IMR-90 (cell line): Measurements from ENCODE around the gene TNFRSF4. TPM values are rescaled to one million over a fixed set of nuclear protein-coding genes. Genes with fewer than 3 reads are reported as not detected.

ENCODE experiments used
- ATAC-seq: fragments of 200-7000 bp; cut with Tn5 transposase; 2 replicates; pipeline ENCODE4 v1.9.1; 2020; ENCODE audit warnings: low read depth, mild to moderate bottlenecking, moderate library complexity
- BruUV-seq: library from RNA; stranded (reverse); fragments of 400-500 nt; replicated peaks from 2 replicates; lab custom pipeline; 2021; lab: Mats Ljungman, UMichigan
- CTCF ChIA-PET: fragments of 300-600 bp; formaldehyde crosslinking; extraction: SDS; loops from one replicate; lab custom pipeline; 2021; ENCODE audit warnings: antibody characterized with exemption; lab: Yijun Ruan, JAX
- POLR2A ChIA-PET: fragments of 300-600 bp; sonication (Branson Sonifier 250); formaldehyde crosslinking; loops from one replicate; lab custom pipeline; 2022; ENCODE audit warnings: antibody characterized with exemption; ENCODE audit not compliant: unreplicated experiment; lab: Charles Lee
- DNase-seq: peaks from one replicate; pipeline ENCODE4 v3.0.0; 2013
- H2AFZ ChIP-seq: replicated peaks from 2 replicates; pipeline ENCODE3; 2013; ENCODE audit warnings: low read length, mild to moderate bottlenecking; ENCODE audit not compliant: poor library complexity
- H2AK5ac ChIP-seq: 2 replicates; pipeline ENCODE4 v1.6.1; 2013; ENCODE audit warnings: low read depth, low read length, inconsistent platforms
- H2AK9ac ChIP-seq: replicated peaks from 2 replicates; pipeline ENCODE3; 2013; ENCODE audit warnings: mild to moderate bottlenecking, low read depth, low read length, moderate library complexity; ENCODE audit not compliant: poor library complexity
- H2BK120ac ChIP-seq: 2 replicates; pipeline ENCODE4 v1.6.1; 2013; ENCODE audit warnings: low read depth, low read length, inconsistent platforms
- H2BK15ac ChIP-seq: 3 replicates; pipeline ENCODE4 v1.6.1; 2013; ENCODE audit warnings: low read depth, low read length, inconsistent platforms
- H2BK20ac ChIP-seq: 2 replicates; pipeline ENCODE4 v1.6.1; 2013; ENCODE audit warnings: low read depth, mild to moderate bottlenecking, inconsistent platforms, low read length, moderate library complexity
- H2BK5ac ChIP-seq: 2 replicates; pipeline ENCODE4 v1.6.1; 2013; ENCODE audit warnings: mild to moderate bottlenecking, low read depth, low read length, inconsistent platforms; ENCODE audit not compliant: poor library complexity, severe bottlenecking
- H3K14ac ChIP-seq: replicated peaks from 2 replicates; pipeline ENCODE4 v1.6.1; 2013; ENCODE audit warnings: low read depth, low read length, inconsistent platforms
- H3K18ac ChIP-seq: 2 replicates; pipeline ENCODE4 v1.6.1; 2013; ENCODE audit warnings: low read depth, low read length, control low read depth
- H3K23ac ChIP-seq: 2 replicates; pipeline ENCODE4 v1.6.1; 2013; ENCODE audit warnings: low read depth, low read length, inconsistent platforms
- H3K27ac ChIP-seq: 2 replicates; pipeline ENCODE4 v1.5.1; 2013; ENCODE audit warnings: mild to moderate bottlenecking, control low read depth, low read length; ENCODE audit not compliant: insufficient read depth
- H3K27me3 ChIP-seq: 2 replicates; pipeline ENCODE4 v1.6.1; 2013; ENCODE audit warnings: low read length; ENCODE audit not compliant: control insufficient read depth, insufficient read depth
- H3K36me3 ChIP-seq: 2 replicates; pipeline ENCODE4 v1.6.1; 2013; ENCODE audit warnings: low read length, mixed read lengths; ENCODE audit not compliant: control insufficient read depth, insufficient read depth
- H3K4ac ChIP-seq: 2 replicates; pipeline ENCODE4 v1.6.1; 2013; ENCODE audit warnings: low read depth, low read length, inconsistent platforms
- H3K4me1 ChIP-seq: 2 replicates; pipeline ENCODE4 v1.6.1; 2013; ENCODE audit warnings: low read length, mixed read lengths; ENCODE audit not compliant: control insufficient read depth, insufficient read depth
- H3K4me2 ChIP-seq: 2 replicates; pipeline ENCODE4 v1.6.1; 2013; ENCODE audit warnings: low read depth, mild to moderate bottlenecking, control low read depth, low read length, moderate library complexity
- H3K4me3 ChIP-seq: 2 replicates; pipeline ENCODE4 v1.5.1; 2013; ENCODE audit warnings: low read depth, mild to moderate bottlenecking, control low read depth, low read length, moderate library complexity; ENCODE audit not compliant: insufficient read depth
- H3K56ac ChIP-seq: 2 replicates; pipeline ENCODE4 v1.6.1; 2013; ENCODE audit warnings: low read length, inconsistent platforms; ENCODE audit not compliant: insufficient read depth; ENCODE audit errors: extremely low read depth
- H3K79me1 ChIP-seq, 2 experiments: 2 replicates each; pipeline ENCODE4 v1.6.1; 2013; ENCODE audit warnings: low read length in 2 of 2, inconsistent platforms in 1 of 2, low read depth in 1 of 2
- H3K9ac ChIP-seq: 2 replicates; pipeline ENCODE4 v1.6.1; 2013; ENCODE audit warnings: low read depth, low read length, control low read depth
- H3K9me1 ChIP-seq: 2 replicates; pipeline ENCODE4 v1.6.1; 2013; ENCODE audit warnings: low read length, inconsistent platforms; ENCODE audit not compliant: insufficient read depth
- H3K9me3 ChIP-seq: 2 replicates; pipeline ENCODE4 v1.6.1; 2013; ENCODE audit warnings: low read length; ENCODE audit not compliant: control insufficient read depth, insufficient read depth
- H4K20me1 ChIP-seq: 2 replicates; pipeline ENCODE4 v1.6.1; 2013; ENCODE audit warnings: low read length, inconsistent platforms; ENCODE audit not compliant: insufficient read depth
- H4K5ac ChIP-seq: 2 replicates; pipeline ENCODE4 v1.6.1; 2013; ENCODE audit warnings: mild to moderate bottlenecking, low read depth, low read length, control low read depth
- H4K8ac ChIP-seq, 2 experiments: 2 replicates each; pipeline ENCODE4 v1.6.1; 2013; ENCODE audit warnings: low read depth in 2 of 2, low read length in 2 of 2, control low read depth in 1 of 2, inconsistent platforms in 1 of 2
- H4K91ac ChIP-seq: 2 replicates; pipeline ENCODE4 v1.6.1; 2013; ENCODE audit warnings: low read depth, low read length, inconsistent platforms; ENCODE audit not compliant: insufficient read depth
- BHLHE40 ChIP-seq: fragments of 150-350 bp; IDR thresholded peaks from 2 replicates; pipeline ENCODE4 v1.6.1; 2016; ENCODE audit warnings: mild to moderate bottlenecking, low read depth, low read length
- CEBPB ChIP-seq: IDR thresholded peaks from 2 replicates; pipeline ENCODE4 v1.6.1; 2012; ENCODE audit warnings: low read depth, low read length, improper control_type of control experiment
- CHD1 ChIP-seq: IDR thresholded peaks from 2 replicates; pipeline ENCODE4 v1.6.1; 2012; ENCODE audit warnings: low read depth, low read length, improper control_type of control experiment
- CTCF ChIP-seq: conservative IDR thresholded peaks from 2 replicates; pipeline ENCODE4 v1.5.1; 2012; ENCODE audit warnings: mild to moderate bottlenecking, low read depth, low read length, improper control_type of control experiment
- ELK1 ChIP-seq: fragments of 150-350 bp; IDR thresholded peaks from 2 replicates; pipeline ENCODE4 v1.6.1; 2016; ENCODE audit warnings: low read depth, mild to moderate bottlenecking, low read length, moderate library complexity, borderline replicate concordance
- FOS ChIP-seq: fragments of 150-350 bp; IDR thresholded peaks from 2 replicates; pipeline ENCODE4 v1.6.1; 2016; ENCODE audit warnings: low read depth, low read length
- MAFK ChIP-seq: IDR thresholded peaks from 2 replicates; pipeline ENCODE4 v1.6.1; 2012; ENCODE audit warnings: low read depth, low read length, improper control_type of control experiment
- MAZ ChIP-seq: IDR thresholded peaks from 2 replicates; pipeline ENCODE4 v1.6.1; 2012; ENCODE audit warnings: low read depth, mild to moderate bottlenecking, low read length, improper control_type of control experiment, moderate library complexity, borderline replicate concordance
- MXI1 ChIP-seq: IDR thresholded peaks from 2 replicates; pipeline ENCODE4 v1.6.1; 2012; ENCODE audit warnings: low read depth, mild to moderate bottlenecking, low read length, moderate library complexity, borderline replicate concordance
- NFE2L2 ChIP-seq: fragments of 150-350 bp; IDR thresholded peaks from 2 replicates; pipeline ENCODE4 v1.6.1; 2016; ENCODE audit warnings: low read depth, mild to moderate bottlenecking, low read length
- POLR2A ChIP-seq: IDR thresholded peaks from 2 replicates; pipeline ENCODE4 v1.6.1; 2012; ENCODE audit warnings: mild to moderate bottlenecking, low read depth, low read length
- RAD21 ChIP-seq: IDR thresholded peaks from 2 replicates; pipeline ENCODE4 v1.6.1; 2012; ENCODE audit warnings: low read length, improper control_type of control experiment
- RCOR1 ChIP-seq: IDR thresholded peaks from 2 replicates; pipeline ENCODE4 v1.6.1; 2012; ENCODE audit warnings: mild to moderate bottlenecking, low read length, improper control_type of control experiment; ENCODE audit not compliant: insufficient replicate concordance
- RFX5 ChIP-seq: IDR thresholded peaks from 2 replicates; pipeline ENCODE4 v1.8.0; 2012; ENCODE audit warnings: low read depth, mild to moderate bottlenecking, low read length, moderate library complexity
- SMC3 ChIP-seq: fragments of 150-350 bp; IDR thresholded peaks from 2 replicates; pipeline ENCODE4 v1.6.1; 2016; ENCODE audit warnings: low read depth, mild to moderate bottlenecking, antibody characterized with exemption, low read length, moderate library complexity
- USF2 ChIP-seq: fragments of 150-350 bp; IDR thresholded peaks from 2 replicates; pipeline ENCODE4 v1.6.1; 2017; ENCODE audit warnings: mild to moderate bottlenecking, antibody characterized with exemption, low read length, low read depth
- WGBS, 2 experiments: methylation state at CpG; one replicate each; pipeline versions ENCODE4 v1.1.5 to v1.1.7; 2013; ENCODE audit warnings: missing lambda C conversion rate in 2 of 2; ENCODE audit not compliant: insufficient read length in 1 of 2; ENCODE audit errors: extremely low coverage in 2 of 2; 5-methylcytosine and 5-hydroxymethylcytosine counted together
- dilution Hi-C: fragments of 300-500 bp; cut with HindIII; formaldehyde crosslinking; loops from one replicate; pipeline ENCODE4 v1.14.3; 2018; ENCODE audit warnings: low sequenced_read_pairs; ENCODE audit not compliant: unreplicated experiment
- in situ Hi-C: fragments of 300-500 bp; cut with MboI; formaldehyde crosslinking; loops from 3 replicates; pipeline ENCODE4 v1.14.3; 2019; ENCODE audit warnings: low sequenced_read_pairs, inconsistent platforms, mixed read lengths
- intact Hi-C: fragments of 100-400 bp; cut with micrococcal nuclease; formaldehyde crosslinking; loops from 2 replicates; pipeline ENCODE4 v1.10.0; 2022
- polyA plus RNA-seq, 3 experiments: library from polyadenylated mRNA; depleted of rRNA; stranded (reverse); fragments of >200 nt; gene quantifications; 2 replicates each; pipeline ENCODE4 v1.2.3, GENCODE V29; 2012; ENCODE audit warnings: low replicate concordance in 1 of 3
- total RNA-seq: library from RNA; depleted of rRNA; stranded (reverse); fragments of >200 nt; gene quantifications from 2 replicates; pipeline ENCODE4 v1.2.3, GENCODE V29; 2012

TNFRSF4 gene
- total and polyA plus RNA-seq, 2 of the 4 experiments (the other 2 are of a cell fraction): 0.15 TPM; not detected in 1

GRCh38 chr1:1254667-1254998 lies 40.7 kb upstream of the TNFRSF4 start:
- Histone ChIP-seq H2BK5ac (no peak overlapping the region), H3K18ac (no peak overlapping the region), H3K27me3 (no peaks in the 10 kb centered on the region), H3K9me1 (peaks cover 7% of the 10 kb centered on the region), H3K14ac (no peak overlapping the region), H4K5ac (no peak overlapping the region), H3K56ac (no peak overlapping the region), H3K4ac (no peak overlapping the region), H3K79me1 (peaks cover 12 to 45% of the 10 kb centered on the region in 2 experiments), H2AK9ac (no peak overlapping the region), H3K4me1 (peaks cover 15% of the 10 kb centered on the region), H3K9me3 (no peaks in the 10 kb centered on the region), H2BK20ac (no peak overlapping the region), H3K4me3 (no peak overlapping the region), H4K20me1 (peaks cover 10% of the 10 kb centered on the region), H2BK120ac (no peak overlapping the region), H4K8ac (no peak overlapping the region), H3K23ac (no peak overlapping the region), H4K91ac (no peak overlapping the region), H3K9ac (no peak overlapping the region), H2BK15ac (no peak overlapping the region), H3K27ac (no peak overlapping the region), H2AK5ac (no peak overlapping the region), H2AFZ (no peak overlapping the region), H3K36me3 (peaks cover 65% of the 10 kb centered on the region), H3K4me2 (no peak overlapping the region)
- ChIA-PET CTCF (no interaction called here), POLR2A (no interaction called here)
- dilution Hi-C loops (no loop called here), intact Hi-C loops (no loop called here), in situ Hi-C loops (no loop called here)
- no peak for ATAC-seq
- BruUV-seq: no TSS peak
- no peak for DNase-seq
- TF ChIP-seq CTCF: no peak
- TF ChIP-seq POLR2A: no peak
- TF ChIP-seq USF2: no peak
- TF ChIP-seq RAD21: no peak
- TF ChIP-seq RCOR1: no peak
- TF ChIP-seq ELK1: no peak
- TF ChIP-seq MAFK: no peak
- TF ChIP-seq BHLHE40: no peak
- TF ChIP-seq NFE2L2: no peak
- TF ChIP-seq CHD1: no peak
- no peak for TF ChIP-seq MAZ
- TF ChIP-seq FOS: no peak
- TF ChIP-seq MXI1: no peak
- no peak for TF ChIP-seq CEBPB
- no peak for TF ChIP-seq RFX5
- TF ChIP-seq SMC3: no peak
- 87% methylated on average over 7 of the region's 21 CpGs; no CpG with 5 or more reads in 1 of the 2 experiments for WGBS, 2 experiments
